ENCODE results near the gene SHISAL2B.
A peak's percentile ranks its signal among the peaks of the same experiment; 100 is the strongest.

The SHISAL2B gene

DNA sequence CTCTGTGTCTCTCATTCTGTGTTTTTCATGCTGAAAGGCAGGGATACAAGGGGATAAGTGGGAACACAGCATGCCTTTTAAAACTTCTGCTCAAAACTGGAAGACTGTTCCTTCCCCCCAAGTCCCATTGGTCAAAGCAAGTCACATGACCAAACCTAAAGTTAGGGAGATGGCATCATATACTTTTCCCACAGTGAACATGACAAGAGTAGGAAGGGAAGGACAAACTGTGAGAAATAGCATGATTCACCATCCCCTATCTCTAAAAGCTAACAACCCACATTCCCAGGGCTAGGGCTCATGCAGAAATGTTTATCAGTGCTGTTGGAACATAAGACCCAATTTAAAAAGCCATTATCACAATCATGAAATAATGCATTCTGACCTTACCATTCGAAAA is 24.2 kb upstream of the SHISAL2B start:
- H3K4me3 ChIP-seq, result no peak overlapping the region
- no peaks in the 10 kb centered on the region for H3K9me3 ChIP-seq
- no peak overlapping the region for H3K9ac ChIP-seq
- no peak overlapping the region for H3K27ac ChIP-seq
- H3K4me1 ChIP-seq, result no peaks in the 10 kb centered on the region
- TF ChIP-seq Cebpa-rat (IDR thresholded peaks at IDR 0.05), result no peak
- H3K27me3 ChIP-seq, result no peaks in the 10 kb centered on the region
- H4K20me1 ChIP-seq, result no peaks in the 10 kb centered on the region
- no peaks in the 10 kb centered on the region for H3K36me3 ChIP-seq
- no peak overlapping the region for H3K4me2 ChIP-seq

DNA sequence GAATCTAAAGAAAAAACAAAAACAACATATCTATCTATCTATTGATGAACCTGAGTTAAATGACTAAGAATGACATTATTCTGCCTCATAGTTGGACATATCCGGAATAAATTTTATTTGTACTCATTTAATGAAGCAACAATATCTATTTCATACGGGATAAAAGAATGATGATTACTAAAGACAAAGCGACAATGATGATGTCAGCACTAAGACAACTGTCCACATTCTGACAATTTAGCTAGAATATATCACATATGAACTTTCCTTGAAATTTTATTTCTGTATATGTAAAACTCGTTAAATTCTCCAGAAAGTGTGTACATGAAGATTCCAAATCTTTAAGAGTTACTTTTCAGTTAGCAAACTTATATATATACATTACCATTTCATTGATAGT is 23.2 kb upstream of the SHISAL2B start:
- Histone ChIP-seq H3K9me3 (no peaks in the 10 kb centered on the region), H3K4me3 (no peak overlapping the region), H3K27ac (no peak overlapping the region), H3K27me3 (no peaks in the 10 kb centered on the region), H3K4me1 (0 out of 2 replicates have a peak, but pooled peaks cover 7% of the 10 kb centered on the region), H3K4me2 (no peak overlapping the region), H4K20me1 (no peaks in the 10 kb centered on the region), H3K36me3 (no peaks in the 10 kb centered on the region), H3K9ac (no peak overlapping the region)
- no peak for TF ChIP-seq Cebpa-rat (IDR thresholded peaks at IDR 0.05)

DNA sequence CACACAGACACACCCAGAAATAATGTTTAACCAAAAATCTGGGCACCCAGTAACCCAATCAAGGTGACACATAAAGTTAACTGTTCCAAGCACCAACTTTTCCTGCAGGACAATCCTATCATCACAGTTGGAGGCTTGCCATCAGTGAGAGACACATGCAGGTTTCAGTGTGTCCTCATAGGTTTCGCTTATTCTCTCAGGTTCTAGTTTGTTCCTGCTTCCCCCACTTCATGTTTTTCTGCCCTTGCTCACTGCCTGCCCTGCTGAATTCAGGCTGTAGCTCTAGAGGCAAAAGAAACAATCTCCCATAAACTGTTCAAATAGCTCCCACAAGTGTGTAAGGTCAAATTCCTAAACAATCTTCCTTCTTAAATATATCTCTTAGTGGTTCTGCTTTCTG is 20.0 kb upstream of the SHISAL2B start:
- H3K4me2 ChIP-seq, result no peak overlapping the region
- H3K4me3 ChIP-seq, result no peak overlapping the region
- no peak for TF ChIP-seq Cebpa-rat (IDR thresholded peaks at IDR 0.05)

DNA sequence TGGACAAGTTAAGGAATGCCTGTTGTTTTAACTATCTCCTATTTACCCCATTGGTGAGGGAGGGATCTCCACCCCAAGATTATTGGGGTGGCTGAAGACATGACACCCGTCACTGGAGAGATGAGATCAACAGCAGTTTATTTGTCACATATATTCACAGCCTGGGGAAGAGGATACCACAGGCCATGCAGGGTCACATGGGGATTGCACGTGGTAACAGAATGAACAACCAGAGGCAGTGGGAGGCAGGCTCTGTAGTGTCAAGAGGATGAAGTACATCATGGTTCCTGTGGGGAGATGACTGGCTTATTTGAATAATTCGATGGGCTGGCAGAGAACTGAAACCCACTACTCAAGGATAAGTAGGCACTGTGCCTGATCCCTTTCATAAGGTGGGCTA is 18.6 kb upstream of the SHISAL2B start:
- no peaks in the 10 kb centered on the region for H3K36me3 ChIP-seq
- H3K27me3 ChIP-seq, result no peaks in the 10 kb centered on the region
- H3K4me2 ChIP-seq, result 0 out of 2 replicates have a peak overlapping the region, but pooled peaks have one; percentile 3
- H4K20me1 ChIP-seq, result no peaks in the 10 kb centered on the region
- no peak overlapping the region for H3K9ac ChIP-seq
- no peaks in the 10 kb centered on the region for H3K9me3 ChIP-seq
- H3K4me3 ChIP-seq, result no peak overlapping the region
- TF ChIP-seq Cebpa-rat (IDR thresholded peaks at IDR 0.05), result no peak
- no peak overlapping the region for H3K27ac ChIP-seq
- H3K4me1 ChIP-seq, result 0 out of 2 replicates have a peak, but pooled peaks cover 7% of the 10 kb centered on the region

More for the DNA sequence above, 20.0 kb upstream of the SHISAL2B start:
- H3K9ac ChIP-seq, result no peak overlapping the region
- H3K27ac ChIP-seq, result no peak overlapping the region
- no peaks in the 10 kb centered on the region for H3K36me3 ChIP-seq
- 0 out of 2 replicates have a peak, but pooled peaks cover 7% of the 10 kb centered on the region for H3K4me1 ChIP-seq
- no peaks in the 10 kb centered on the region for H4K20me1 ChIP-seq
- H3K27me3 ChIP-seq, result no peaks in the 10 kb centered on the region
- H3K9me3 ChIP-seq, result no peaks in the 10 kb centered on the region

DNA sequence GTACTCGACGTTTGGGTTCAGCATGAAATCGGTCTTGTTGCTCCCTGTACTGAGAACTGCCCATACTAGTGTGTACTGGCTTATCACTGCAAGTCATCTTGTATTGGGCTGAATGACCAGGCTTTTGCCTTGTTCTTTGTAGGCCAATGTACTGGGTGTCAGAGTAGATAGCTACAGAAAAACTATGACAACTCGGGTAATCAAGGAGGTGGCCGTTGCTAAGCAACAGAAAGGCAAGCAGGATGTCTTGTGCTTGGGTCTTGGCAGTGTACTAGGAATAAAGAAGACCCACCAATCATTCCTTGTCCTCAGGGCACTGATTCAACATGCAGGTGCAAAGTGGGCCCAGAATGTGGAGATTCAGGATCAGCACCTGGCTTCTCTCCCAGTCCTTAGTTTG is 11.9 kb upstream of the SHISAL2B start:
- H3K4me3 ChIP-seq, result no peak overlapping the region
- H3K4me2 ChIP-seq, result no peak overlapping the region
- TF ChIP-seq Cebpa-rat (IDR thresholded peaks at IDR 0.05), result no peak
- no peaks in the 10 kb centered on the region for H4K20me1 ChIP-seq
- H3K4me1 ChIP-seq, result no peaks in the 10 kb centered on the region
- H3K27ac ChIP-seq, result no peak overlapping the region
- H3K27me3 ChIP-seq, result no peaks in the 10 kb centered on the region
- no peaks in the 10 kb centered on the region for H3K36me3 ChIP-seq
- H3K9ac ChIP-seq, result no peak overlapping the region
- H3K9me3 ChIP-seq, result no peaks in the 10 kb centered on the region

DNA sequence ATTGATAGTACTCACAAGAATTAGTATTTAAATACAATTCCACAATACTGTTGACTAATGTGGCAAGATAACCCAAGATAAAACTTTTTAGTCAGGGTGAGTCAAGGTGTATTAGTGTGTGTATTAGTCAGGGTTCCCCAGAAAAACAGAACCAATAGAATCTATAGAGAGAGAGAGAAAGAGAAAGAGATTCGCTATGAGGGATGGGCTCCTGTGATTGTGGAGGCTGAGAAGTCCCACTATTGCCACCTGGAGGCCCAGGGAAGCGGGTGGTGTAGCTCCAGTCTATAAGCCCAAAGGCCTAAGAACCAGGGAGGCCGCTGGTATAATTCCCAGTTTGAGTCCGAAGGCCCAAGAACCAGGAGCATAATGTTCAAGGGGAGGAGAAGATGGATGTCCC is 10.0 kb upstream of the SHISAL2B start:
- Histone ChIP-seq H3K4me2 (no peak overlapping the region), H4K20me1 (no peaks in the 10 kb centered on the region), H3K9ac (no peak overlapping the region), H3K4me1 (no peaks in the 10 kb centered on the region), H3K9me3 (no peaks in the 10 kb centered on the region), H3K4me3 (no peak overlapping the region), H3K27me3 (no peaks in the 10 kb centered on the region), H3K36me3 (no peaks in the 10 kb centered on the region), H3K27ac (no peak overlapping the region)
- TF ChIP-seq Cebpa-rat (IDR thresholded peaks at IDR 0.05), result no peak

DNA sequence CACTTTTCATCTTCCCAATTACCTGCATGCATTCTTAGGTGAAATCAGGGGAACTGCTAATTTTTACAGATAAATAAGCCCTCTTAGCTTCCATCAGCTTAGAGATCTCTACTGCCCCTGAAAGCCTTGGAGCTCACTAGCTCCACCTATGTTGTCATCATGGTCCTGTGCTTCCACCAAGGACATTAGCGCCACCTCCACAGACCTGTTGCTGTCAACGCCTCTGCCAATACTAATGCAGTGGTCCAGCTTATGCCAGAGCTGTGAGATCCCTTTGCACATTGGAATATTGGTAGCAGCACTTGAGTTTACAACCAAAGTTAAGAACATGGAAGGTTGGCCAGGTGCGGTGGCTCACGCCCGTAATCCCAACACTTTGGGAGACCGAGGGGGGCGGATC is 7.7 kb upstream of the SHISAL2B start:
- no peak overlapping the region for H3K9ac ChIP-seq
- H3K9me3 ChIP-seq, result no peaks in the 10 kb centered on the region
- no peak for TF ChIP-seq Cebpa-rat (IDR thresholded peaks at IDR 0.05)
- H3K36me3 ChIP-seq, result no peaks in the 10 kb centered on the region
- no peak overlapping the region for H3K4me2 ChIP-seq
- no peak overlapping the region for H3K4me3 ChIP-seq
- H3K4me1 ChIP-seq, result no peaks in the 10 kb centered on the region
- H3K27me3 ChIP-seq, result no peaks in the 10 kb centered on the region
- H4K20me1 ChIP-seq, result no peaks in the 10 kb centered on the region
- no peak overlapping the region for H3K27ac ChIP-seq

DNA sequence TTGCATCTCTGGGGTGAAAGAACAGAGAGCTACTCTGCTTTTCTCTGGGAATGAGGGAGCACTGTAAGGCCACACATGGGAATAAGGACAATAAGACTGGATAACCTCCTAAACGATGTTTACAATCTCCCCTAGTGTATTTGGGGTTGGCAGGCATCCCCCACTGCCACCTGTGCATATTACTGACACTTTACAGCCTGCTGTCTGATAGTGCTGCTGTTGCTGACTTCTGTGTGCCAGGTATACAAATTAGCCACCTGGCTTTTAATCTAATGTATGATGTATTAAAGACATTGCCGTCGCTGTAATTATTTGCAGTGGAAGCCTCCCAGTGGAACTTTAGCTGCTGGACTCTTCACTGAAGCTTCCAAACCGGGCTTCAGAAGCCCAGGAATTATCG is 4.4 kb upstream of the SHISAL2B start:
- no peak for TF ChIP-seq Cebpa-rat (IDR thresholded peaks at IDR 0.05)
- Histone ChIP-seq H3K4me3 (no peak overlapping the region), H3K9me3 (peaks cover 8% of the 10 kb centered on the region), H3K4me2 (no peak overlapping the region), H3K36me3 (no peaks in the 10 kb centered on the region), H3K4me1 (no peaks in the 10 kb centered on the region), H4K20me1 (no peaks in the 10 kb centered on the region), H3K27ac (no peak overlapping the region), H3K9ac (no peak overlapping the region), H3K27me3 (no peaks in the 10 kb centered on the region)

DNA sequence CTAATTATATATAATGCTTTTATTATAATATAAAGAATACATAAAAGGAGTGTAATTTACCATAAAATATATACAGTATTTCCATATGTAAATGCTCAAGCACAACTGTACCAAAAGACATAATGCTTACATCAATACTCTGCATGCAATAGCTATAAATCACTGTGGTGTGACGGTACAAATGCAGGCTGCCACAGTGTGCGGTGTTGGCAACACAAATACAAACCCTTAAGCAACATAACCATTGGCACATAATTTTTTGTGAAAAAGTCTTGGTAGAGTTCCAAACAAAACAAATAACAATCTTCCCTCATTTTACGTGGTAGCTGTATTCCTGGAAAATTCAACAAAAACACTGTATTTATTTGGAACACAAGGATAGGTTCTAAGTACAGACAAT is 1.9 kb upstream of the SHISAL2B start:
- Histone ChIP-seq H4K20me1 (no peaks in the 10 kb centered on the region), H3K4me2 (no peak overlapping the region), H3K4me1 (no peaks in the 10 kb centered on the region), H3K4me3 (no peak overlapping the region), H3K27me3 (no peaks in the 10 kb centered on the region), H3K27ac (no peak overlapping the region), H3K36me3 (no peaks in the 10 kb centered on the region), H3K9me3 (peaks cover 13% of the 10 kb centered on the region), H3K9ac (no peak overlapping the region)
- no peak for TF ChIP-seq Cebpa-rat (IDR thresholded peaks at IDR 0.05)

DNA sequence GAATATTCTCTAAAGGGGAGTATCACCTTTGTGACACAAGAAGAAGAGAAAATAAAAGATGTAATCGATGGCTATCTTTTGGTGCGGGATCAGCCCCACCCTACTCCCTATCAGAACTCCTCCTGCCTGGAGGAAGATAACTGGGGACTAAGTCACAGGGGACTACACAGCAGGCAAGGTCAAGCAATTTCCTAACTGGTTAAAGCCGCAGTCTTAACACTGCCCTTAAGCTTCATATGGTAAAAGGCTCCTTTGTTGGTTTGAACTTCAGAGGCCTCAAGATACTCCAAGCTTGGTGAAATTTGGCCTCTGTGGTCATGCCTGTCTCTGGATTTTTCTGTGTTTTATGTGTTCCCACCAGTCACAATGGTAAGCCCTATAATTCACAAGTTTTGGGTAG is 1.3 kb upstream of the SHISAL2B start:
- no peak for TF ChIP-seq Cebpa-rat (IDR thresholded peaks at IDR 0.05)
- Histone ChIP-seq H3K4me3 (no peak overlapping the region), H3K27me3 (no peaks in the 10 kb centered on the region)

DNA sequence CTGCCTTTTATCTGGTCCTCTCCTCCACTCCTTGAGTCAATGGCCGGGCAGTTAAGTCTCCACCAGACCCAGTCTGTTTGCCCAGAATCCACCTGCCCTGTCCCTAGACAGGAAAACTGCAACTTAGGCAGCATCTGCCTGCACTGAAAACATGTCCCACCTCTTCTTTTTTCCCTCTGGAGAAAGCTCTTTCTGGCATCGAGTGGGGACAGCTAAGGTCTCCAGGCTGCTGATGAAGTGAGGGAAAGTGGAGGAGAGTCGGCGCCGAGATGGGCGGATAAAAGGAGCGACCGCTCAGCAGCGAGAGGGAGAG is 243 bp upstream of the SHISAL2B start:
- no peaks in the 10 kb centered on the region for H3K27me3 ChIP-seq
- peaks cover 13% of the 10 kb centered on the region for H3K9me3 ChIP-seq
- H3K4me2 ChIP-seq, result no peak overlapping the region
- no peaks in the 10 kb centered on the region for H4K20me1 ChIP-seq
- no peaks in the 10 kb centered on the region for H3K4me1 ChIP-seq
- no peak overlapping the region for H3K4me3 ChIP-seq
- H3K9ac ChIP-seq, result no peak overlapping the region
- no peak overlapping the region for H3K27ac ChIP-seq
- H3K36me3 ChIP-seq, result no peaks in the 10 kb centered on the region
- no peak for TF ChIP-seq Cebpa-rat (IDR thresholded peaks at IDR 0.05)

More for the DNA sequence above, 1.3 kb upstream of the SHISAL2B start:
- Histone ChIP-seq H3K4me2 (no peak overlapping the region), H3K27ac (no peak overlapping the region), H3K9ac (no peak overlapping the region), H4K20me1 (no peaks in the 10 kb centered on the region), H3K9me3 (peaks cover 13% of the 10 kb centered on the region), H3K4me1 (no peaks in the 10 kb centered on the region), H3K36me3 (no peaks in the 10 kb centered on the region)

Measured in BLaER1 (cell line).